Natural killer cell treated with Interleukin-12 subunit alpha and Interleukin-12 subunit beta and Interleukin-15 and Interleukin-18, amount 100 ng/mL, for 72 hours (primary cell): ENCODE data around the gene LIMCH1. TPM values are rescaled to one million over a fixed set of nuclear protein-coding genes. Genes with fewer than 3 reads are reported as not detected.

Experiments
- ATAC-seq, 2 donors: fragments of 150-1000 bp; cut with Tn5 transposase in 1 of 2; sonication (Bioruptor Pico), chemical (Tn5 transposase) in 1 of 2; 2 replicates each; pipeline ENCODE4 v1.10.0; 2021
- DNase-seq: peaks from one replicate; pipeline ENCODE4 v3.0.0; 2022; ENCODE audit warnings: low spot score
- H3K27ac Mint-ChIP-seq, 2 donors: 1 replicate in 1 of 2; 2 replicates in 1 of 2; pipeline ENCODE4 v1.8.0; 2022; ENCODE audit warnings: mixed read lengths in 2 of 2, mild to moderate bottlenecking in 1 of 2, moderate library complexity in 1 of 2
- H3K27me3 Mint-ChIP-seq, 2 donors: 1 replicate in 1 of 2; 2 replicates in 1 of 2; pipeline ENCODE4 v1.8.0; 2022; ENCODE audit warnings: mixed read lengths in 2 of 2
- H3K36me3 Mint-ChIP-seq: one replicate; pipeline ENCODE4 v1.8.0; 2022; ENCODE audit warnings: mixed read lengths
- H3K4me1 Mint-ChIP-seq, 2 donors: 1 replicate in 1 of 2; 2 replicates in 1 of 2; pipeline ENCODE4 v1.8.0; 2022; ENCODE audit warnings: low read depth in 2 of 2, mixed read lengths in 2 of 2, mild to moderate bottlenecking in 1 of 2
- H3K4me3 Mint-ChIP-seq: one replicate; pipeline ENCODE4 v1.8.0; 2022; ENCODE audit warnings: mixed read lengths
- H3K9me3 Mint-ChIP-seq: 2 replicates; pipeline ENCODE4 v1.8.0; 2022; ENCODE audit warnings: mixed read lengths
- total RNA-seq, 2 donors: library from RNA; stranded (reverse); gene quantifications; one replicate each; pipeline ENCODE4 v1.2.3, GENCODE V29; 2022

The LIMCH1 gene
- total RNA-seq, 2 donors from 2014 or later, result not detected

DNA sequence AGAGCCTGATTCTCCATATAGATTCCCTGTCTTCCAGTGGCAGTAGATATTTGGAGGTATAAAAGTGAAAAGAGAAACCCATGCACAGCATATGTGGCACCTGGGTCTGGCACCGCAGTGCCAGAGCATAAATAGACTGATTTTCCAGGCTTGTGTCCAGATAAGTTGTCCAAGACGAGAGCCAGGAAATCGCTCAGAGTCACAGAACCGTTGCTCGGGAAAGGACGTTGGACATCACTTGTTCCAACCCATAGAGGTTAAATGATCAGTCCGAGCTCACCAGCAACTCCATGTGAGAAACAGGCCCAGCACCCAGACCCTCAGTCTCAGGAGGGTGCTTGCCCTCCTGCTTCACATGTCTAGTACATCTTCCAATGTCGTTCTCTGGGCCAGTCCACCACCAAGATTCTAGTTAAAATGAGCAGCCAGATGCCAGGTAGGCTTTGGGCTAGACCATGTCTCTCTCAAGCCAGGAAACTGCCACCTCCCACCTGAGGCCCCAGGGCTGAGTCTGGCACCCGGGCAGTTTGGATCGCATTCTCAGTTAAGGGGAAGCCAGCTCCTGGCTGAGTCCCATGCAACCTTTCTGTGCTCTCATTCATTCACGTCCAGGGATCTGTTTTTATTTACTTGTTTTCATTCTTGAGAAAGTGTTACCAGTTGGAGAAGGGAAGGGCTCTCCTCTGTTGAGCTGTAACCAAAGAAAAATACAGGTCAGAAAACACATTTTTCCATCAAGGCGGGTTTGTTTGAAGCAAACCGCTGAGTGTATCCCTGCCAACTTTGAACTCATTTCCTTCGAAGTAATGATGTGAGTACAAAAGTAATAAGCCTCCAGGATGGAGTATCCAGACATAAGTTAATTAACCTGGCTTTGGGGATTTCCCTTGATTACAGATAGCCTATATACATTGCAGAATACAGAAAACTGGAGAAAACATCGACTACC is 118.9 kb downstream of the LIMCH1 start:
- no peak overlapping the region for H3K4me3 Mint-ChIP-seq
- DNase-seq (no peak), ATAC-seq (no peak)
- no peaks in the 10 kb centered on the region for H3K36me3 Mint-ChIP-seq
- no peaks in the 10 kb centered on the region for H3K9me3 Mint-ChIP-seq
- H3K27ac Mint-ChIP-seq, result no peak overlapping the region
- peaks cover 6 to 8% of the 10 kb centered on the region in 2 donors for H3K27me3 Mint-ChIP-seq
- no peaks in the 10 kb centered on the region for H3K4me1 Mint-ChIP-seq

DNA sequence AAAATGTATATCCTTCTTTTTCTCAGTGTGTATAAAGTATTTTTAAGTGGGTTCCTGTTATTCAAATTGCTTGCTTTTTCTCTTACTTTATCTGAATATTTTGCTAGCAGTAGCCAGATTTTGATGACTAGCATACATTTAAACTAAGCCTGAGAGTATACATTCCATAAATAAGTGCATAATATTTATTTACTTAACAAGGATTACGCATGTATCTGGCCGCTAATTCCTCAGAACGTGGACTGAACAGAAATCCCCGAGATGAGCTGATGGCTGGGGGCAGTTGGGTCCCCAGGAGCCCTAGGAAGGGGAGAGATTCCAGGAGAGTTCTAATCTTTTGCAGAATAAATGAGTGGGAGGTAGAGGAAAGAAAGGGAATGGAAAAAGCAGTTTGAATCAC is 119.6 kb downstream of the LIMCH1 start:
- ATAC-seq (no peak), DNase-seq (no peak)
- Mint-ChIP-seq H3K27me3 (peaks cover 6 to 8% of the 10 kb centered on the region in 2 donors), H3K36me3 (no peaks in the 10 kb centered on the region), H3K4me3 (no peak overlapping the region), H3K9me3 (no peaks in the 10 kb centered on the region), H3K4me1 (no peaks in the 10 kb centered on the region), H3K27ac (no peak overlapping the region)

DNA sequence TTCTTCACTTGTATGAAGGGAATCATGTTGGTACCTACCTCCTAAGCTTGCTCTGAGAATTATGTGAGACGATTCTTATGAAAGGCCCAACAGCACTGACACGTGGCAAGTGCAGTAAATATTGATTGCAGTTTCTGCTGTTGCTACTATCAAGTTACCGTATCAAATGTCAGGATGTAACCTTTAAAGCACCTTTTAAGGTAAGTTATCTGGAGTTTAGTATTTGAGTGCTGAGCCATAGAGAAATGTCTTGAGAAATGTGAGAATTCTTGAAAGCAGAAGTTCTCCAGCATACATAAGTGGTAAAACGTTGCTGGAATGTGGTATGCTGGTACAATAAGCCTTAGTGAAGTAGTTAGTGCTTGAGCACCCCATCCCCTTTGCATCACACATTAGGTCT is 120.2 kb downstream of the LIMCH1 start:
- Mint-ChIP-seq H3K27me3 (peaks cover 6 to 8% of the 10 kb centered on the region in 2 donors), H3K36me3 (no peaks in the 10 kb centered on the region), H3K27ac (no peak overlapping the region), H3K4me3 (no peak overlapping the region), H3K9me3 (no peaks in the 10 kb centered on the region), H3K4me1 (no peaks in the 10 kb centered on the region)
- DNase-seq (no peak), ATAC-seq (no peak)

- H3K4me3 Mint-ChIP-seq, result no peak overlapping the region
- peaks cover 6 to 8% of the 10 kb centered on the region in 2 donors for H3K27me3 Mint-ChIP-seq
- no peaks in the 10 kb centered on the region for H3K9me3 Mint-ChIP-seq
- no peak for ATAC-seq
- DNase-seq, result no peak
- H3K27ac Mint-ChIP-seq, result no peak overlapping the region
- no peaks in the 10 kb centered on the region for H3K4me1 Mint-ChIP-seq
- H3K36me3 Mint-ChIP-seq, result no peaks in the 10 kb centered on the region
These were observed 122.4 kb downstream of the LIMCH1 start for GRCh38 chr4:41660352-41660751.

GRCh38 chr4:41661442-41662076 is 123.6 kb downstream of the LIMCH1 start:
- Mint-ChIP-seq H3K4me1 (no peaks in the 10 kb centered on the region), H3K36me3 (no peaks in the 10 kb centered on the region), H3K27ac (no peak overlapping the region), H3K4me3 (no peak overlapping the region), H3K9me3 (no peaks in the 10 kb centered on the region), H3K27me3 (peaks cover 6 to 8% of the 10 kb centered on the region in 2 donors)
- DNase-seq, result no peak
- no peak for ATAC-seq

- no peaks in the 10 kb centered on the region for H3K36me3 Mint-ChIP-seq
- no peaks in the 10 kb centered on the region for H3K9me3 Mint-ChIP-seq
- H3K27me3 Mint-ChIP-seq, result peaks cover 2 to 8% of the 10 kb centered on the region in 2 donors
These were observed 127.8 kb downstream of the LIMCH1 start for GRCh38 chr4:41665636-41666207.

GRCh38 chr4:41668024-41668423 is 130.1 kb downstream of the LIMCH1 start:
- Mint-ChIP-seq H3K27ac (no peak overlapping the region), H3K27me3 (peaks cover 2 to 5% of the 10 kb centered on the region in 2 donors), H3K9me3 (no peaks in the 10 kb centered on the region), H3K4me3 (no peak overlapping the region), H3K36me3 (no peaks in the 10 kb centered on the region), H3K4me1 (no peaks in the 10 kb centered on the region)
- ATAC-seq (no peak), DNase-seq (no peak)

More at GRCh38 chr4:41665636-41666207, 127.8 kb downstream of the LIMCH1 start:
- Mint-ChIP-seq H3K27ac (no peak overlapping the region), H3K4me1 (no peaks in the 10 kb centered on the region), H3K4me3 (no peak overlapping the region)
- ATAC-seq (no peak), DNase-seq (no peak)

DNA sequence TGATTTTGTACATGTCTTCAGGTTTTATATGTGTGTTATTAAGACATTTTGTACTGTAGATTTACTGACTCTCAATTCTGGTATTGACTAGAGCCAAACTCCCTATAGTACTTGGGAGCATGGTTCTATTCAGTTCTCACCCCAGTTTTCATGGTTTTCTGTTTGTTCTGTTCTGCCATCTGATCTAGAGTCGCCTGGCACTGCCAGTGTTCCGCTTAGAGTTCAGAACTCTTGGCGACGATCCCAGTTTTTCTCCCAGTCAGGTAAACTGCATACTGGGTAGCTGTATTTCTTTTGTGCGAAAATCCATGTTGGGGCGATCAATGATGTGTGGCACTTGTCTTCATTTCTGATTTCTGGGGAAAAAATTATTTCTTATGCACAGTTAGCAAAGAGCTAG is 132.6 kb downstream of the LIMCH1 start:
- no peak for DNase-seq
- Mint-ChIP-seq H3K9me3 (no peaks in the 10 kb centered on the region), H3K27me3 (peaks cover 2 to 5% of the 10 kb centered on the region in 2 donors), H3K27ac (no peak overlapping the region), H3K36me3 (no peaks in the 10 kb centered on the region), H3K4me3 (no peak overlapping the region), H3K4me1 (no peaks in the 10 kb centered on the region)
- ATAC-seq, result no peak

GRCh38 chr4:41670982-41671381 is 133.0 kb downstream of the LIMCH1 start:
- no peaks in the 10 kb centered on the region for H3K9me3 Mint-ChIP-seq
- H3K27ac Mint-ChIP-seq, result no peak overlapping the region
- H3K4me1 Mint-ChIP-seq, result no peaks in the 10 kb centered on the region
- peaks cover 2 to 5% of the 10 kb centered on the region in 2 donors for H3K27me3 Mint-ChIP-seq
- ATAC-seq (no peak), DNase-seq (no peak)
- no peak overlapping the region for H3K4me3 Mint-ChIP-seq
- no peaks in the 10 kb centered on the region for H3K36me3 Mint-ChIP-seq

DNA sequence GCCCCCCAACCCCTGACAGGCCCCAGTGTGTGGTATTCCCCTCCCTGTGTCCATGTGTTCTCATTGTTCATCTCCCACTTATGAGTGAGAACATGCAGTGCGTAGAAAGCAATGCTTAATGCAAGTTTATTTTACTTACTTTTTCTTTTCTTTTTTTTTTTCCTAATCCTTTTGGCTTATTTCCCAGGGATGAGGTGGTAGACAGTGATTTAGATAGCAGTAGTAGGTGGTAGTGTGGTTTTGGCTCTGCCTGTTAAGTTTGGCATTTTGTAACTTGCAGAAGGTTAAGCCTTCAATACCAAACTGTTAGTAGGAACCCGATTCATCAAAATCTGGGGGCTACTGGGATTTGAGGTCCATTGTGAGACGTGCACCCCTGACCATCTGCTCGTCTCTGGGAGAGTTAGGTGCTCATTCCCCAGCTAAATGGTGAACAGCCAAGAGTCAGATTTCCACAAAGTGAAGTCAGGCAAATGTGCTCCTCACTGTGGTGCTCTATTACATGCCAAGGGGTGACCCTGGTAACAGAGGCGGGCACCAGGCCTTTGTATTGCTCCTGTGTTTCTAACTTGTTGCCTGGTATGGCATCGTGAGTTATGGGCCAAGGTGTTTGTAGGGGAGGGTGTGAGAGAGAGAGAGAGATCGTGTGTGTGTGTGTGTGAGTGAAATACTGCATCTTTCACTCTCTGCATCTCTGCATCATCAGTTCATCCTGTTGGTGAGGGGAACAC is 140.3 kb downstream of the LIMCH1 start:
- no peaks in the 10 kb centered on the region for H3K36me3 Mint-ChIP-seq
- H3K4me1 Mint-ChIP-seq, result no peaks in the 10 kb centered on the region
- H3K27ac Mint-ChIP-seq, result no peak overlapping the region
- ATAC-seq (no peak), DNase-seq (no peak)
- no peaks in the 10 kb centered on the region for H3K9me3 Mint-ChIP-seq
- no peak overlapping the region for H3K4me3 Mint-ChIP-seq
- H3K27me3 Mint-ChIP-seq, result no peaks in the 10 kb centered on the region

GRCh38 chr4:41678951-41679350 is 141.0 kb downstream of the LIMCH1 start:
- Mint-ChIP-seq H3K4me3 (no peak overlapping the region), H3K27me3 (no peaks in the 10 kb centered on the region), H3K27ac (no peak overlapping the region), H3K9me3 (no peaks in the 10 kb centered on the region), H3K36me3 (no peaks in the 10 kb centered on the region), H3K4me1 (no peaks in the 10 kb centered on the region)
- ATAC-seq, result no peak
- no peak for DNase-seq

DNA sequence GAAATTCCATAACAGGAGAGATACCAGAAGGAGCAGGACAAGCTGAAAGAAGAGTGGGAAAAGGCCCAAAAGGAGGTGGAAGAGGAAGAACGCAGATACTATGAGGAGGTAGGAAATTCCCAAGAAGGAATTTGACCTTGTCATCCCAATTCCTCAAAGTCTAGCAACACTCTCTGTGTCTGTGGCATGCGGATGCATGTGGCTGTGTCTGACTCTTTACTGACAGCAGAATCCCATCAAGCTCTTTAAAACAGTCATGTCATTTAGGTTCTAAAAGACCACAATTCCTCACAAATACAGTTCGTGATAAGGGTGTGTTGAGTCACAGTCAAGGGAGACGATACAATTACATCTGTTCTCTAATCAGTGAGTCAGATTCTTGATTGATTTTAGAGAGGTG is 142.0 kb downstream of the LIMCH1 start:
- no peaks in the 10 kb centered on the region for H3K27me3 Mint-ChIP-seq
- no peaks in the 10 kb centered on the region for H3K36me3 Mint-ChIP-seq
- H3K27ac Mint-ChIP-seq, result no peak overlapping the region
- ATAC-seq, result no peak
- H3K9me3 Mint-ChIP-seq, result no peaks in the 10 kb centered on the region
- no peak for DNase-seq
- H3K4me3 Mint-ChIP-seq, result no peak overlapping the region
- no peaks in the 10 kb centered on the region for H3K4me1 Mint-ChIP-seq

- Mint-ChIP-seq H3K4me1 (no peaks in the 10 kb centered on the region), H3K27ac (no peak overlapping the region), H3K27me3 (no peaks in the 10 kb centered on the region), H3K9me3 (no peaks in the 10 kb centered on the region), H3K36me3 (no peaks in the 10 kb centered on the region), H3K4me3 (no peak overlapping the region)
- ATAC-seq, result no peak
- no peak for DNase-seq
These were observed 143.1 kb downstream of the LIMCH1 start for GRCh38 chr4:41681054-41681453.
